Measurements from ENCODE around the gene CPLANE2. TPM values are rescaled to one million over a fixed set of nuclear protein-coding genes. Genes with fewer than 3 reads are reported as not detected.
A peak's percentile ranks its signal among the peaks of the same experiment; 100 is the strongest.

CPLANE2 gene
- total RNA-seq, 4 donors from 2014 or later, result 0.60 to 12.3 (median 4.3) TPM

DNA sequence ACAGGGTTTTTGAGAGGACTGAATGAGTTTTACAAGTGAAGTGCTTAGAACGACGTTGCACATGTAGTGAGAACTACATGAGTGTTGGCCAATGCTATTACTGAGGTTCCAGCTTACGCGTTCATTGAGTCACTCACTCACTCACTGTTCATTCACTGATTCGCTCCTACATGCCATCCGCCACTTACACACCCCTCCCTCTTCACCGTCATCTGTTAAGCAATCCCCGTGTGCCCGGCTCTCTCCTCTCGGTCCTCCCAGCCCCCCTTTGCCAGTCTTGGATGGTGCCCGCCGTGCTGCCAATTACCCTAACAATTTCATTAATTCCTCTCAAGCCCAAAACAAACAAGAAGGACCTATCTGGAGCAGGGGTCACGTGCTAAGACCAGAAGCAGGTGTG lies 53.8 kb downstream of the CPLANE2 start:
- intact Hi-C loops (cut with DNase I; ENCODE audit: low total_unique reads) (no loop called here), in situ Hi-C loops (cut with MboI; ENCODE audit: low pct_ligation_motif_present in 1 of 4, low pct_unique_long_range_greater_than_20kb in 1 of 4, low sequenced_read_pairs in 3 of 4) (loop anchor here in 1 of 4 donors (5.0 kb wide), 1 partner anchor 101 kb away; no protein-coding TSS in a partner anchor)
- H3K9me3 ChIP-seq, result no peaks in the 10 kb centered on the region
- peak overlapping the region in 3 of 4 donors; percentile 77 to 92 (median 89) for H3K27ac ChIP-seq
- no peak for DNase-seq
- peaks cover 14 to 37% (median 25%) of the 10 kb centered on the region in 4 donors for H3K4me1 ChIP-seq
- H3K36me3 ChIP-seq, result no peaks in the 10 kb centered on the region
- H3K4me3 ChIP-seq, result no peak overlapping the region
- TF ChIP-seq POLR2A (IDR thresholded peaks at IDR 0.05) (no peak), EP300 (IDR thresholded peaks at IDR 0.05; ENCODE audit: low read depth) (no peak), POLR2AphosphoS5 (IDR thresholded peaks at IDR 0.05) (no peak)
- TF ChIP-seq, protein P1, sequence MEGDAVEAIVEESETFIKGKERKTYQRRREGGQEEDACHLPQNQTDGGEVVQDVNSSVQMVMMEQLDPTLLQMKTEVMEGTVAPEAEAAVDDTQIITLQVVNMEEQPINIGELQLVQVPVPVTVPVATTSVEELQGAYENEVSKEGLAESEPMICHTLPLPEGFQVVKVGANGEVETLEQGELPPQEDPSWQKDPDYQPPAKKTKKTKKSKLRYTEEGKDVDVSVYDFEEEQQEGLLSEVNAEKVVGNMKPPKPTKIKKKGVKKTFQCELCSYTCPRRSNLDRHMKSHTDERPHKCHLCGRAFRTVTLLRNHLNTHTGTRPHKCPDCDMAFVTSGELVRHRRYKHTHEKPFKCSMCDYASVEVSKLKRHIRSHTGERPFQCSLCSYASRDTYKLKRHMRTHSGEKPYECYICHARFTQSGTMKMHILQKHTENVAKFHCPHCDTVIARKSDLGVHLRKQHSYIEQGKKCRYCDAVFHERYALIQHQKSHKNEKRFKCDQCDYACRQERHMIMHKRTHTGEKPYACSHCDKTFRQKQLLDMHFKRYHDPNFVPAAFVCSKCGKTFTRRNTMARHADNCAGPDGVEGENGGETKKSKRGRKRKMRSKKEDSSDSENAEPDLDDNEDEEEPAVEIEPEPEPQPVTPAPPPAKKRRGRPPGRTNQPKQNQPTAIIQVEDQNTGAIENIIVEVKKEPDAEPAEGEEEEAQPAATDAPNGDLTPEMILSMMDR (IDR thresholded peaks at IDR 0.05), result no peak
- H3K27me3 ChIP-seq, result no peaks in the 10 kb centered on the region
- 74 to 77% methylated on average over 11 to 13 of the region's 13 CpGs for WGBS, 2 donors (ENCODE audit: low coverage in 1 of 2)

DNA sequence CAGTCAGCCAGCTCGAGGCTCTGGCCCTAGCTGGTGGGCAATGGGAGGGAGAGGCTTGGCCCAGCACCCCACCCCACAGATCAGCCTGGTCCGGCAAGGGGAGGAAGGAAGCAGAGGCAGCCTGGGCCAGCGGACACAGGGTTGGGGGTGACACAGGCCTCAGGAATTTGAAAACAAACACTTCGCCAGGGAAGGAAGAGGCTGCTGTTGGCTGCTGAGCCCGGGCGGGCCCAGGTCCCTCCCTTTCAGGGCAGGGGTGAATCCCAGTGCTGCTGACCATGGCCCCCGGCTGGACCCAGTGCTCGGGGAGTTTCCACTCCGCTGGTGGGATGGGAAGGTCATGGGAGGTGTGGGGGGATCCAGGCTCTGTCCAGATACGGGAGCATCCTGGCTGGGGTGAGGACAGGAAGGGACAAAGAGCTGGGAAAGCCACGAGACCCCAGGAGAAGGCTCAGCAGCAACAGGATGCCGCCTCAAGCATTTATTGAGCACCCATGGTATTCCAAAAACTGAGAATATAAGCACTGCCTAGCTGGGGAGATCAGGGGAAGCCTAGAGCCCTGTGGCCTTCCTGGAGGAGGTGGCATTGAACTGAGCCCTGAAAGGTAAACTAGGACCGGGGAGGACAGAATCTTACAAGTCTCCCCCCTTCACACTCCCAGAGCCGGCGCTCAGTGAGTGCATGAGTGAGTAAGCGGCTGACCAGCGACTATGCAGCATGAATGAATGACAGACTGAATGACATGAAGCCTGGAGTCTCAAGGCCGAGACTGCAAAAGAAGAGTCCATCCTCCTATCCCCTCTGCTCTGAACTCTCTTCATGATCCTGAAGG lies 54.9 kb downstream of the CPLANE2 start:
- intact Hi-C loops (cut with DNase I; ENCODE audit: low total_unique reads) (no loop called here), in situ Hi-C loops (cut with MboI; ENCODE audit: low pct_ligation_motif_present in 1 of 4, low pct_unique_long_range_greater_than_20kb in 1 of 4, low sequenced_read_pairs in 3 of 4) (loop anchor here in 1 of 4 donors (5.0 kb wide), 1 partner anchor 100 kb away; no protein-coding TSS in a partner anchor)
- H3K27me3 ChIP-seq, result no peaks in the 10 kb centered on the region
- H3K9me3 ChIP-seq, result no peaks in the 10 kb centered on the region
- H3K27ac ChIP-seq, result peak overlapping the region; percentile 77 to 92 (median 84)
- H3K4me3 ChIP-seq, result no peak overlapping the region
- peaks cover 16 to 38% (median 24%) of the 10 kb centered on the region in 4 donors for H3K4me1 ChIP-seq
- 11 to 52% methylated on average over 3 to 15 of the region's 18 CpGs for WGBS, 2 donors (ENCODE audit: low coverage in 1 of 2)
- peak; percentile 84 for DNase-seq
- TF ChIP-seq, protein P1 (IDR thresholded peaks at IDR 0.05), result no peak
- TF ChIP-seq EP300 (IDR thresholded peaks at IDR 0.05; ENCODE audit: low read depth), result no peak
- peak; percentile 14 to 65 (median 62) for TF ChIP-seq POLR2AphosphoS5 (IDR thresholded peaks at IDR 0.05)
- TF ChIP-seq POLR2A (IDR thresholded peaks at IDR 0.05), result peak; percentile 42
- no peaks in the 10 kb centered on the region for H3K36me3 ChIP-seq

Small RNA genes lying within 50 kb of the gene (small RNA-seq; reads per million reads assigned to genes)
- 0 reads per million in 4 donors for gene MT1XP1

Other genes with a start within 250 kb of the CPLANE2 start
- gene SRARP, start 232.9 kb downstream of the CPLANE2 start, total RNA-seq, result not detected
- gene HSPB7, start 219.1 kb downstream of the CPLANE2 start, total RNA-seq, result 10 to 100 TPM in 2 of 4 donors, 1 to 10 TPM in 2; 6.0 to 63.1 (median 9.2) TPM
- 10 to 100 TPM in 1 of 4 donors, under 1 TPM in 2, not detected in 1; 0.68 to 21.7 (median 0.79) TPM for gene CLCNKA, start 215.1 kb downstream of the CPLANE2 start, total RNA-seq
- 1 to 10 TPM in 1 of 4 donors, under 1 TPM in 1, not detected in 2; 0.48 to 1.1 TPM for gene CLCNKB, start 193.4 kb downstream of the CPLANE2 start, total RNA-seq
- gene FAM131C, start 163.5 kb downstream of the CPLANE2 start, total RNA-seq, result 1 to 10 TPM in 1 of 4 donors, not detected in 3; 1.2 TPM
- 10 to 100 TPM in 3 of 4 donors, 1 to 10 TPM in 1; 2.6 to 68.8 (median 30.5) TPM for gene EPHA2, start 81.1 kb downstream of the CPLANE2 start, total RNA-seq
- gene ARHGEF19, start 24.5 kb downstream of the CPLANE2 start, total RNA-seq, result 10 to 100 TPM in 2 of 4 donors, 1 to 10 TPM in 2; 5.7 to 46.8 (median 10.8) TPM
- 10 to 100 TPM; 15.7 to 25.4 (median 18.8) TPM for gene FBXO42, start 115.3 kb upstream of the CPLANE2 start, total RNA-seq
- gene SZRD1, start 130.1 kb upstream of the CPLANE2 start, total RNA-seq, result 10 to 100 TPM; 54.6 to 66.8 (median 61.7) TPM
- not detected for gene SPATA21, start 200.2 kb upstream of the CPLANE2 start, total RNA-seq
- 10 to 100 TPM; 34.4 to 58.2 (median 52.4) TPM for gene NECAP2, start 203.5 kb upstream of the CPLANE2 start, total RNA-seq

Data from transverse colon (tissue), 4 donors.